H1 (cell line): ENCODE measurements around the gene CLGN. TPM values are rescaled to one million over a fixed set of nuclear protein-coding genes. Genes with fewer than 3 reads are reported as not detected.

ENCODE experiments used
- EZH2 ChIP-seq: fragments of 200-600 bp; sonication (generic); IDR thresholded peaks from 2 replicates; pipeline ENCODE4 v1.7.1; 2012; ENCODE audit warnings: low read depth, mild to moderate bottlenecking, moderate library complexity, low read length, inconsistent platforms; ENCODE audit not compliant: severe bottlenecking
- RAD21 ChIP-seq, 2 experiments: IDR thresholded peaks in 1 of 2; conservative IDR thresholded peaks in 1 of 2; 2 replicates each; pipeline ENCODE4 v1.6.1; 2011; ENCODE audit warnings: low read depth in 2 of 2, low read length in 2 of 2, improper control_type of control experiment in 1 of 2, inconsistent platforms in 1 of 2, mild to moderate bottlenecking in 1 of 2, moderate library complexity in 1 of 2
- RFX5 ChIP-seq: IDR thresholded peaks from 2 replicates; pipeline ENCODE4 v1.6.1; 2011; ENCODE audit warnings: low read depth, low read length, improper control_type of control experiment, borderline replicate concordance
- TAF1 ChIP-seq: IDR thresholded peaks from 2 replicates; pipeline ENCODE4 v1.6.1; 2011; ENCODE audit warnings: mild to moderate bottlenecking, low read depth, low read length
- YY1 ChIP-seq: IDR thresholded peaks from 2 replicates; pipeline ENCODE4 v1.6.1; 2011; ENCODE audit warnings: low read depth, mild to moderate bottlenecking, low read length
- polyA plus RNA-seq, 7 experiments: library from polyadenylated mRNA; depleted of rRNA in 3 of 7; stranded (reverse) in 5 of 7; unstranded in 2 of 7; fragments of >200 nt in 5 of 7; fragments of 200-250 nt in 2 of 7; gene quantifications; 1 replicate in 5 of 7; 2 replicates in 1 of 7; 4 replicates in 1 of 7; pipeline versions ENCODE4 v1.2.1 to v1.2.3, GENCODE V29; 2011 to 2013; ENCODE audit warnings: missing spikeins in 2 of 7, mixed read lengths in 2 of 7
- total RNA-seq: library from RNA; stranded (reverse); fragmentation: NEBNext Ultra II Directional; extraction: Animal tissue kit (Norgen Biotek cat#: 25700); gene quantifications from 2 replicates; pipeline ENCODE4 v1.2.1, GENCODE V29; 2021

Gene CLGN
- total and polyA plus RNA-seq, 2 of the 8 experiments (the other 6 are each of a cell fraction or from before 2014, with no cell fraction given): 1.7 to 3.1 TPM

DNA sequence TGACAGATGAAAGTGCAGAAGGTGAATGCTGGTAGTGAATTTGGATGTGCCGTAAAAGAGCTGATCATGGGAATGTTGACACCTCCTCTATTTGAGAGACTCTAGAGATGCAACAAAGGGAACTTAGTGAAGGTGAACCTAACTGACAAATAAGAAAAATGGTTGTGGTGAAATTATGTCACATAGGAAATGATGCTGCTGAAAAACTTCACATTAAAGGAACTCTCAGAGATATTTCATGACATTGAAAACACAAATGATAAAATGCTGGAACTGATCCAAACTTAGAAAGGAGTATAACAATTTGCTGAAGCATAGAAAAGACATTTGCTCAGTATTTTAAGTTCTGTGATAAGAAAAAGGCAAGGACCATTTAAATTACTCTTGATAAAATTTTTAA is 38.7 kb upstream of the CLGN start (continued):
- TF ChIP-seq EZH2 (no peak), YY1 (no peak), RAD21 (IDR thresholded peaks at IDR 0.05 in 1 of 2, conservative IDR thresholded peaks at IDR 0.05 in 1 of 2; ENCODE audit: low read depth in 2 of 2, low read length in 2 of 2) (no peak), TAF1 (no peak), RFX5 (no peak)
- TF ChIP-seq, all 59 proteins: peak for 0
